MCF 10A (cell line): ENCODE measurements around the gene CFAP61. TPM values are rescaled to one million over a fixed set of nuclear protein-coding genes. Genes with fewer than 3 reads are reported as not detected.
"Not testable (repeated sequence)": the region's sequence is repeated elsewhere in the genome, so short reads cannot be mapped to it uniquely, and the experiment has no call there.

Experiments used
- BruUV-seq: library from RNA; stranded (reverse); fragments of 400-500 nt; replicated peaks from 2 replicates; lab custom pipeline; 2021; lab: Mats Ljungman, UMichigan
- CTCF ChIA-PET: fragments of 300-600 bp; sonication (Branson Sonifier 250); formaldehyde crosslinking; extraction: SDS; loops from one replicate; lab custom pipeline; 2021; ENCODE audit warnings: antibody characterized with exemption, inconsistent platforms; lab: Yijun Ruan, JAX
- POLR2A ChIA-PET: fragments of 300-600, 350-650 bp; sonication (Branson Sonifier 250); formaldehyde crosslinking; extraction: SDS; loops from one replicate; lab custom pipeline; 2020; ENCODE audit warnings: antibody characterized with exemption, inconsistent platforms; lab: Yijun Ruan, JAX
- DNase-seq: peaks from one replicate; pipeline ENCODE4 v3.0.0-alpha.2; 2018; ENCODE audit not compliant: unreplicated experiment
- H3K27ac Mint-ChIP-seq: one replicate; pipeline ENCODE4 v1.8.0; 2022; ENCODE audit warnings: mild to moderate bottlenecking, low read depth, mixed read lengths; ENCODE audit not compliant: unreplicated experiment
- H3K27me3 Mint-ChIP-seq: one replicate; pipeline ENCODE4 v1.8.0; 2022; ENCODE audit warnings: mixed read lengths; ENCODE audit not compliant: insufficient read depth, unreplicated experiment
- H3K36me3 Mint-ChIP-seq: one replicate; pipeline ENCODE4 v1.8.0; 2022; ENCODE audit warnings: mild to moderate bottlenecking, moderate library complexity, mixed read lengths; ENCODE audit not compliant: insufficient read depth, unreplicated experiment
- H3K4me1 Mint-ChIP-seq: one replicate; pipeline ENCODE4 v1.8.0; 2022; ENCODE audit warnings: mixed read lengths; ENCODE audit not compliant: insufficient read depth, unreplicated experiment
- H3K4me3 Mint-ChIP-seq: one replicate; pipeline ENCODE4 v1.8.0; 2022; ENCODE audit warnings: mild to moderate bottlenecking, moderate library complexity, mixed read lengths; ENCODE audit not compliant: unreplicated experiment
- H3K9me3 Mint-ChIP-seq: one replicate; pipeline ENCODE4 v1.8.0; 2022; ENCODE audit warnings: mixed read lengths; ENCODE audit not compliant: unreplicated experiment
- intact Hi-C: fragments of 100-400 bp; cut with micrococcal nuclease; formaldehyde crosslinking; loops from 2 replicates; pipeline ENCODE4 v1.14.1; 2022
- total RNA-seq: library from RNA; stranded (reverse); gene quantifications from 2 replicates; pipeline ENCODE4 v1.2.3, GENCODE V29; 2022
- TF ChIP-seq, protein P1 (sequence below): fragments of 200-600 bp; IDR thresholded peaks from one replicate; pipeline ENCODE4 v1.8.0; 2022; ENCODE audit warnings: antibody characterized with exemption, mild to moderate bottlenecking; ENCODE audit not compliant: unreplicated experiment

CFAP61 gene
- total RNA-seq, 1 experiment from 2014 or later = 1.5 TPM

DNA sequence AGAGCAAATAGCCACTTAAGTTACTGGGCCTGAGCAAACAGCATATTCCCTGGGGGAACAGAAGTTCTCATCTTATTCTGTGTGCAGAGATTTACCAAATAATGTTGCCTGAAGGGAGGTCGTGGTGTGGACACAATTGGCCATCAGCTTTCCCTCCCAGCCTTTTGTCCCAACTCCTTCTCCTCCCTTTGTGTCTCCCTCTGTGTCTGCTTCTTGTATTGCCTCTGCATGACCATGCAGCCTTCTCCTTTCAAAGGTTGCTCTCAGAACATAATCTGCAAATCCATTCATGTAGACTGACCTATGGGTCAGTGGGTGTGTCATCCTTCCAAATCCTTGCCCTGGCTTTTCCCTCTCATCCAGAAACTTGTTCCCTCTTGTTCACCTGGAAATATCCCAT lies 165.3 kb downstream of the CFAP61 start:
- CTCF ChIA-PET = interaction anchor here (0.6 to 1.6 kb wide), 3 partner anchors 22 to 464 kb away, joined by 3 to 4 read pairs (median 3); no protein-coding TSS in a partner anchor
- H3K27me3 Mint-ChIP-seq = no peaks in the 10 kb centered on the region
- TF ChIP-seq, protein P1, sequence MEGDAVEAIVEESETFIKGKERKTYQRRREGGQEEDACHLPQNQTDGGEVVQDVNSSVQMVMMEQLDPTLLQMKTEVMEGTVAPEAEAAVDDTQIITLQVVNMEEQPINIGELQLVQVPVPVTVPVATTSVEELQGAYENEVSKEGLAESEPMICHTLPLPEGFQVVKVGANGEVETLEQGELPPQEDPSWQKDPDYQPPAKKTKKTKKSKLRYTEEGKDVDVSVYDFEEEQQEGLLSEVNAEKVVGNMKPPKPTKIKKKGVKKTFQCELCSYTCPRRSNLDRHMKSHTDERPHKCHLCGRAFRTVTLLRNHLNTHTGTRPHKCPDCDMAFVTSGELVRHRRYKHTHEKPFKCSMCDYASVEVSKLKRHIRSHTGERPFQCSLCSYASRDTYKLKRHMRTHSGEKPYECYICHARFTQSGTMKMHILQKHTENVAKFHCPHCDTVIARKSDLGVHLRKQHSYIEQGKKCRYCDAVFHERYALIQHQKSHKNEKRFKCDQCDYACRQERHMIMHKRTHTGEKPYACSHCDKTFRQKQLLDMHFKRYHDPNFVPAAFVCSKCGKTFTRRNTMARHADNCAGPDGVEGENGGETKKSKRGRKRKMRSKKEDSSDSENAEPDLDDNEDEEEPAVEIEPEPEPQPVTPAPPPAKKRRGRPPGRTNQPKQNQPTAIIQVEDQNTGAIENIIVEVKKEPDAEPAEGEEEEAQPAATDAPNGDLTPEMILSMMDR = no peak

DNA sequence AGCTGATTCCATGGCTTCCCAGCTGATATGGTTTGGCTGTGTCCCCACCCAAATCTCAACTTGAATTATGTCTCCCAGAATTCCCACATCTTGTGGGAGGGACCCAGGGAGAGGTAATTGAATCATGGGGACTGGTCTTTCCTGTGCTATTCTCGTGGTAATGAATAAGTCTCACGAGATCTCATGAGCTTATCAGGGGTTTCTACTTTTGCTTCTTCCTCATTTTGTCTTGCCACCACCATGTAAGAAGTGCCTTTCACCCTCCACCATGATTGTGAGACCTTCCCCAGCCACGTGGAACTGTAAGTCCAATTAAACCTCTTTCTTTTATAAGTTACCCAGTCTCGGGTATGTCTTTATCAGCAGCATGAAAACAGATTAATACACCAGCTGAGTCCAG lies 165.8 kb downstream of the CFAP61 start:
- H3K27ac Mint-ChIP-seq, intact Hi-C loops, H3K4me1 Mint-ChIP-seq, DNase-seq, BruUV-seq, H3K4me3 Mint-ChIP-seq, H3K36me3 Mint-ChIP-seq, H3K27me3 Mint-ChIP-seq, H3K9me3 Mint-ChIP-seq: not testable (repeated sequence)
- POLR2A ChIA-PET = interaction anchor here (0.6 to 1.1 kb wide), 4 partner anchors 11 to 199 kb away, joined by 3 to 4 read pairs (median 3); no protein-coding TSS in a partner anchor
- CTCF ChIA-PET = interaction anchor here (0.6 to 1.6 kb wide), 3 partner anchors 22 to 463 kb away, joined by 3 to 4 read pairs (median 3); no protein-coding TSS in a partner anchor

More for the DNA sequence above, 165.3 kb downstream of the CFAP61 start:
- no peak for DNase-seq
- Mint-ChIP-seq H3K4me1 (peaks cover 5% of the 10 kb centered on the region), H3K4me3 (no peak overlapping the region), H3K36me3 (no peaks in the 10 kb centered on the region), H3K9me3 (peaks cover 8% of the 10 kb centered on the region), H3K27ac (no peak overlapping the region)
- no TSS peak for BruUV-seq
- intact Hi-C loops = no loop called here
- POLR2A ChIA-PET = interaction anchor here (0.6 to 1.1 kb wide), 6 partner anchors 11 to 198 kb away, joined by 3 to 4 read pairs (median 3); no protein-coding TSS in a partner anchor

DNA sequence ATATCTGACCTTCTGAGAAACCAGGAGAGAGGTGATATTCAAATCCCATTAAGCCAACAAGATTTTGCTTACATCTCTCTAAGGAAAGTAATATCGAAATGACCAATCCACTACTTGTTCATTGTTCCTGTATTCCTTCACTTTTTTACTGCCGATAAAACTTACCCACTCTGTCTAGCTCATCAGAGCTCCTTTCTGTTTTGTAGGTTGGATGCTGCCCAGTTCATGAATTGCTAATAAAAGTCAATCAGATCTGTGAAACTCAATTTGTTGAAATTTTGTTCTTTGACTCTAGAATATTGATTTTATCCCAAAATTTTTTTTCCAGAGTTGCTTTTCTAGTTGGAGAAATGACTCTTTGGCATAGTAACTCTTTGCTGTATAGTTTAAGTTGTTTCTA lies 166.7 kb downstream of the CFAP61 start:
- no peaks in the 10 kb centered on the region for H3K27me3 Mint-ChIP-seq
- TF ChIP-seq, protein P1 = no peak
- DNase-seq = no peak
- intact Hi-C loops = no loop called here
- no peaks in the 10 kb centered on the region for H3K36me3 Mint-ChIP-seq
- POLR2A ChIA-PET = interaction anchor here (0.7 to 0.9 kb wide), 2 partner anchors 10 to 169 kb away, joined by 3 read pairs; no protein-coding TSS in a partner anchor
- no TSS peak for BruUV-seq
- H3K27ac Mint-ChIP-seq = no peak overlapping the region
- no peak overlapping the region for H3K4me3 Mint-ChIP-seq
- CTCF ChIA-PET = interaction anchor here (0.9 to 1.0 kb wide), 2 partner anchors 18 to 21 kb away, joined by 3 to 4 read pairs; no protein-coding TSS in a partner anchor
- peaks cover 8% of the 10 kb centered on the region for H3K9me3 Mint-ChIP-seq
- H3K4me1 Mint-ChIP-seq = peaks cover 6% of the 10 kb centered on the region

DNA sequence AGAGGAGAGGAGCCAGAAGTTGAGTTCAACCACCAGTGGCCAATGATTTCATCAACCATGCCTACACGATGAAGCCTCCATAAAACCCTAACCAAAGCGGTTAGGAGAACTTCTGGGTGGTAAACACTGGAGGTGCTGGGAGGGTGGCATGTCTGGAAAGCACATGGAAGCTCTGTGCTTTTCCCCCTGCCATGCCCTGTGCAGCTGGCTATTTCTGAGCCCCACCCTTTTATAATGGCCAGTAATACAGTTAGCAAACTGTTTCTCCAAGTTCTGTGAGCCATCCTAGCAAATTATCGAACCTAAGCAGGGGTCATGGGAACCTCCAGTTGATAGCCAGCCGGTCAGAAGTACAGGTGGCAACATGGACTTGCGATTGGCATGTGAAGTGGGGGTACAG lies 167.8 kb downstream of the CFAP61 start:
- Mint-ChIP-seq H3K27me3 (no peaks in the 10 kb centered on the region), H3K4me3 (no peak overlapping the region)

More for the DNA sequence above, 167.8 kb downstream of the CFAP61 start:
- H3K4me1 Mint-ChIP-seq = peaks cover 11% of the 10 kb centered on the region
- TF ChIP-seq, protein P1 = no peak
- no peaks in the 10 kb centered on the region for H3K36me3 Mint-ChIP-seq
- CTCF ChIA-PET = interaction anchor here (0.6 to 1.0 kb wide), 5 partner anchors 13 to 136 kb away, joined by 3 read pairs; no protein-coding TSS in a partner anchor
- POLR2A ChIA-PET = interaction anchor here (1.0 kb wide), 1 partner anchor 8 kb away, joined by 5 read pairs; no protein-coding TSS in a partner anchor
- BruUV-seq = no TSS peak
- peaks cover 8% of the 10 kb centered on the region for H3K9me3 Mint-ChIP-seq
- no peak overlapping the region for H3K27ac Mint-ChIP-seq
- intact Hi-C loops = no loop called here
- DNase-seq = no peak
